GM18519 (cell line): ENCODE results near the gene LSAMP.

ENCODE experiments used
- ATAC-seq: cut with Tn5 transposase; IDR thresholded peaks from one replicate; pipeline ENCODE4 v1.9.1; 2021; ENCODE audit warnings: mild to moderate bottlenecking, moderate library complexity; ENCODE audit not compliant: unreplicated experiment, low FRiP score

The LSAMP gene

GRCh38 chr3:116374901-116375300 lies 70.4 kb downstream of the LSAMP start:
- no peak for ATAC-seq

- ATAC-seq = no peak
Observed at GRCh38 chr3:116367761-116368395, 77.4 kb downstream of the LSAMP start.

- no peak for ATAC-seq
Observed at GRCh38 chr3:116356056-116356455, 89.2 kb downstream of the LSAMP start.

GRCh38 chr3:116354382-116354781 lies 90.9 kb downstream of the LSAMP start:
- no peak for ATAC-seq

GRCh38 chr3:116350119-116350733 lies 95.1 kb downstream of the LSAMP start:
- ATAC-seq = no peak

GRCh38 chr3:116348216-116348615 lies 97.1 kb downstream of the LSAMP start:
- no peak for ATAC-seq

- ATAC-seq = no peak
Observed at GRCh38 chr3:116342499-116342898, 102.8 kb downstream of the LSAMP start.

GRCh38 chr3:116341899-116342298 lies 103.4 kb downstream of the LSAMP start:
- ATAC-seq = no peak

- ATAC-seq = no peak
Observed at GRCh38 chr3:116341381-116341780, 103.9 kb downstream of the LSAMP start.

- no peak for ATAC-seq
Observed at GRCh38 chr3:116340680-116341216, 104.5 kb downstream of the LSAMP start.

- ATAC-seq = no peak
Observed at GRCh38 chr3:116339441-116340028, 105.8 kb downstream of the LSAMP start.

- ATAC-seq = no peak
Observed at GRCh38 chr3:116338713-116339112, 106.6 kb downstream of the LSAMP start.

- ATAC-seq = no peak
Observed at GRCh38 chr3:116337229-116337628, 108.1 kb downstream of the LSAMP start.

GRCh38 chr3:116331380-116331779 lies 113.9 kb downstream of the LSAMP start:
- ATAC-seq = no peak

GRCh38 chr3:116322750-116323375 lies 122.4 kb downstream of the LSAMP start:
- no peak for ATAC-seq

- ATAC-seq = no peak
Observed at GRCh38 chr3:116318370-116318769, 126.9 kb downstream of the LSAMP start.

GRCh38 chr3:116316771-116317170 lies 128.5 kb downstream of the LSAMP start:
- ATAC-seq = no peak

GRCh38 chr3:116314476-116314875 lies 130.8 kb downstream of the LSAMP start:
- no peak for ATAC-seq

GRCh38 chr3:116306720-116307119 lies 138.6 kb downstream of the LSAMP start:
- no peak for ATAC-seq

- no peak for ATAC-seq
Observed at GRCh38 chr3:116306149-116306548, 139.1 kb downstream of the LSAMP start.

- ATAC-seq = no peak
Observed at GRCh38 chr3:116302087-116302747, 143.1 kb downstream of the LSAMP start.
